ENCODE data around the gene ST6GALNAC2.
"Not testable (repeated sequence)": the region's sequence is repeated elsewhere in the genome, so short reads cannot be mapped to it uniquely, and the experiment has no call there.

ST6GALNAC2 gene

GRCh38 chr17:76528528-76529223 is 57.0 kb downstream of the ST6GALNAC2 start:
- Histone ChIP-seq H3K27ac (peak overlapping the region; percentile 65), H3K36me3 (replicated peaks) (no peaks in the 10 kb centered on the region), H3K4me3 (ENCODE audit: low read depth, low read length) (no peak overlapping the region), H3K27me3 (replicated peaks) (no peaks in the 10 kb centered on the region)
- DNase-seq: no peak
- in situ Hi-C loops (cut with HindIII; ENCODE audit: low pct_ligation_motif_present, low sequenced_read_pairs): no loop called here
- TF ChIP-seq CTCF (IDR thresholded peaks at IDR 0.05; ENCODE audit: low read depth, low read length, missing control alignments): peak; percentile 42

GRCh38 chr17:76528156-76528527 is 57.5 kb downstream of the ST6GALNAC2 start:
- Histone ChIP-seq H3K36me3 (replicated peaks) (no peaks in the 10 kb centered on the region), H3K27ac (peak overlapping the region; percentile 37), H3K27me3 (replicated peaks) (no peaks in the 10 kb centered on the region), H3K4me3 (ENCODE audit: low read depth, low read length) (no peak overlapping the region)
- DNase-seq: no peak
- no peak for TF ChIP-seq CTCF (IDR thresholded peaks at IDR 0.05; ENCODE audit: low read depth, low read length, missing control alignments)
- in situ Hi-C loops (cut with HindIII; ENCODE audit: low pct_ligation_motif_present, low sequenced_read_pairs): no loop called here

GRCh38 chr17:76527430-76528111 is 58.1 kb downstream of the ST6GALNAC2 start:
- peak; percentile 47 for TF ChIP-seq CTCF (IDR thresholded peaks at IDR 0.05; ENCODE audit: low read depth, low read length, missing control alignments)
- in situ Hi-C loops (cut with HindIII; ENCODE audit: low pct_ligation_motif_present, low sequenced_read_pairs): no loop called here
- DNase-seq: peak; percentile 63
- no peaks in the 10 kb centered on the region for H3K27me3 ChIP-seq (replicated peaks)
- H3K27ac ChIP-seq: peak overlapping the region; percentile 24
- H3K4me3 ChIP-seq (ENCODE audit: low read depth, low read length): peak overlapping the region; percentile 17
- H3K36me3 ChIP-seq (replicated peaks): no peaks in the 10 kb centered on the region

- H3K36me3 ChIP-seq (replicated peaks); H3K27me3 ChIP-seq (replicated peaks); in situ Hi-C loops (cut with HindIII; ENCODE audit: low pct_ligation_motif_present, low sequenced_read_pairs); H3K4me3 ChIP-seq (ENCODE audit: low read depth, low read length); DNase-seq; H3K27ac ChIP-seq: not testable (repeated sequence)
These were observed 58.6 kb downstream of the ST6GALNAC2 start for GRCh38 chr17:76527016-76527415.

- H3K4me3 ChIP-seq (ENCODE audit: low read depth, low read length); H3K36me3 ChIP-seq (replicated peaks); in situ Hi-C loops (cut with HindIII; ENCODE audit: low pct_ligation_motif_present, low sequenced_read_pairs); DNase-seq; H3K27me3 ChIP-seq (replicated peaks): not testable (repeated sequence)
- H3K27ac ChIP-seq: peak overlapping the region; percentile 47
These were observed 60.2 kb downstream of the ST6GALNAC2 start for GRCh38 chr17:76525513-76525833.

- in situ Hi-C loops (cut with HindIII; ENCODE audit: low pct_ligation_motif_present, low sequenced_read_pairs): no loop called here
- H3K4me3 ChIP-seq (ENCODE audit: low read depth, low read length): no peak overlapping the region
- TF ChIP-seq CTCF (IDR thresholded peaks at IDR 0.05; ENCODE audit: low read depth, low read length, missing control alignments): no peak
- peak overlapping the region; percentile 47 for H3K27ac ChIP-seq
- no peak for DNase-seq
- no peaks in the 10 kb centered on the region for H3K36me3 ChIP-seq (replicated peaks)
- no peaks in the 10 kb centered on the region for H3K27me3 ChIP-seq (replicated peaks)
These were observed 60.8 kb downstream of the ST6GALNAC2 start for GRCh38 chr17:76524598-76525512.

All from brain microvascular endothelial cell (primary cell).